Activated CD4-positive, alpha-beta T cell treated with anti-CD3 and anti-CD28 coated beads, Interleukin-2, amount 10 ng/mL, durations not matched to agents 7 days and 5 days (primary cell): ENCODE measurements around the gene FAM171A2. TPM values are rescaled to one million over a fixed set of nuclear protein-coding genes. Genes with fewer than 3 reads are reported as not detected.
"Not testable (repeated sequence)": the region's sequence is repeated elsewhere in the genome, so short reads cannot be mapped to it uniquely, and the experiment has no call there.

Experiments used
- CTCF ChIA-PET: fragments of 350-600 bp; sonication (Branson Sonifier 250); formaldehyde crosslinking; loops from one replicate; lab custom pipeline; 2021; ENCODE audit warnings: antibody characterized with exemption; lab: Charles Lee
- POLR2A ChIA-PET: fragments of 350-600 bp; sonication (Branson Sonifier 250); formaldehyde crosslinking; loops from one replicate; lab custom pipeline; 2021; ENCODE audit warnings: antibody characterized with exemption; lab: Charles Lee
- DNase-seq: peaks from one replicate; pipeline ENCODE4 v3.0.0-alpha.2; 2020
- H3K27ac Mint-ChIP-seq: one replicate; pipeline ENCODE4 v1.8.0; 2021; ENCODE audit warnings: mild to moderate bottlenecking, moderate library complexity, mixed read lengths
- H3K27me3 Mint-ChIP-seq: one replicate; pipeline ENCODE4 v1.8.0; 2021; ENCODE audit warnings: mixed read lengths
- H3K36me3 Mint-ChIP-seq: one replicate; pipeline ENCODE4 v1.8.0; 2021; ENCODE audit warnings: low read depth, mixed read lengths
- H3K4me1 Mint-ChIP-seq: one replicate; pipeline ENCODE4 v1.8.0; 2021; ENCODE audit warnings: mixed read lengths
- H3K4me3 Mint-ChIP-seq: one replicate; pipeline ENCODE4 v1.8.0; 2021; ENCODE audit warnings: mild to moderate bottlenecking, moderate library complexity, mixed read lengths
- H3K9me3 Mint-ChIP-seq: one replicate; pipeline ENCODE4 v1.8.0; 2021; ENCODE audit warnings: mixed read lengths
- total RNA-seq, 2 experiments: library from RNA; stranded (reverse); gene quantifications; one replicate each; pipeline ENCODE4 v1.2.3, GENCODE V29; 2021

The FAM171A2 gene
- total RNA-seq, 2 experiments from 2014 or later = 0.08 TPM; not detected in 1

- no peak overlapping the region for H3K27ac Mint-ChIP-seq
- H3K9me3 Mint-ChIP-seq = no peaks in the 10 kb centered on the region
- POLR2A ChIA-PET = no interaction called here
- peaks cover 2% of the 10 kb centered on the region for H3K27me3 Mint-ChIP-seq
- H3K4me1 Mint-ChIP-seq = peaks cover 6% of the 10 kb centered on the region
- no peak overlapping the region for H3K4me3 Mint-ChIP-seq
- CTCF ChIA-PET = interaction anchor here (0.7 to 4.9 kb wide), 5 partner anchors 13 to 135 kb away, joined by 3 to 34 read pairs (median 5); no protein-coding TSS in a partner anchor
- DNase-seq = no peak
- H3K36me3 Mint-ChIP-seq = no peaks in the 10 kb centered on the region
Measured at GRCh38 chr17:44333371-44333770, 30.3 kb downstream of the FAM171A2 start.

DNA sequence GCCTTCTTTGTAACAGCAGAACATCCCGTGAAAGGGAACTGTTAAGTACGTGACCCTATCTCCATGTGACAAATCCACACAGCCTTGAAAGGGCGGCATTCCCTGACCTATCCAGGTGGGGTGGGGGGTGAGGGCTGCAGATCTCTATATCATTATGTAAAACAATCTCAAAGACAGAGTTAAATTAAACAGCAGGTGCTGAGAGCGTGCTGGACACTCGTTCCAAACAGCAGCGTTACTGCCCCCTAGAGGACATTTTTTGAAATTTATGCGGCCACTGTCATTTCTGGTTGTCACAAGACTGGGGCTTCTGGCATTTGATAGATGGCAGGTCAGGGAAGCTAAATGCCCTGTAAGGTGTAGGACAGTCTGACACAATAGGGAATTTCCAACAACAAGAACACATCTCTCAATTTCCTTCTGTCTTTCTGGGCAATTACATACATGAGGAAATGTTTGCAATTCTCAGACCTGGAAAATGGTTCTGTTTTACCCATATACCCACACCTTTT lies 32.3 kb downstream of the FAM171A2 start:
- peaks cover 17% of the 10 kb centered on the region for H3K4me1 Mint-ChIP-seq
- no peaks in the 10 kb centered on the region for H3K36me3 Mint-ChIP-seq
- no peaks in the 10 kb centered on the region for H3K27me3 Mint-ChIP-seq
- H3K4me3 Mint-ChIP-seq = no peak overlapping the region
- peak; percentile 83 for DNase-seq
- POLR2A ChIA-PET = no interaction called here
- no peak overlapping the region for H3K27ac Mint-ChIP-seq
- CTCF ChIA-PET = interaction anchor here (0.6 to 4.9 kb wide), 16 partner anchors 10 to 333 kb away, joined by 3 to 34 read pairs (median 4); partner anchors contain the start of gene FAM171A2
- H3K9me3 Mint-ChIP-seq = no peaks in the 10 kb centered on the region

DNA sequence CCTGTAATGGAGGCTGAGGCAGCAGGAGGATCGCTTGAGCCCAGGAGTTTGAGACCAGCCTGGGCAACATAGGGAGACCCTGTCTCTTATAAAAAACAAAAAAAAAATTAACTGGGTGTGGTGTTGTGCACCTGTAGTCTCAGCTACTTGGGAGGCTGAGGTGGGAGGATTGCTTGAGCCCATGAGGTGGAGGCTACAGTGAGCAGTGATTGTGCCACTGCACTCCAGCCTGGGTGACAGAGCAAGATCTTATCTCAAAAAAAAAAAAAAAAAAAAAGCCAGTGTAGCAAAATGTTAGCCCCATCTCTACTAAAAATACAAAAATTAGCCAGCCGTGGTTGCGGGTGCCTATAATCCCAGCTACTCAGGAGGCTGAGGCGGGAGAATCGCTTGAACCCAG lies 33.4 kb downstream of the FAM171A2 start:
- H3K9me3 Mint-ChIP-seq, DNase-seq, POLR2A ChIA-PET, H3K27me3 Mint-ChIP-seq, H3K4me3 Mint-ChIP-seq, H3K27ac Mint-ChIP-seq, H3K36me3 Mint-ChIP-seq: not testable (repeated sequence)
- CTCF ChIA-PET = interaction anchor here (0.6 to 4.9 kb wide), 10 partner anchors 11 to 406 kb away, joined by 3 to 34 read pairs (median 4); partner anchors contain the start of gene ATXN7L3
- peaks cover 17% of the 10 kb centered on the region for H3K4me1 Mint-ChIP-seq

DNA sequence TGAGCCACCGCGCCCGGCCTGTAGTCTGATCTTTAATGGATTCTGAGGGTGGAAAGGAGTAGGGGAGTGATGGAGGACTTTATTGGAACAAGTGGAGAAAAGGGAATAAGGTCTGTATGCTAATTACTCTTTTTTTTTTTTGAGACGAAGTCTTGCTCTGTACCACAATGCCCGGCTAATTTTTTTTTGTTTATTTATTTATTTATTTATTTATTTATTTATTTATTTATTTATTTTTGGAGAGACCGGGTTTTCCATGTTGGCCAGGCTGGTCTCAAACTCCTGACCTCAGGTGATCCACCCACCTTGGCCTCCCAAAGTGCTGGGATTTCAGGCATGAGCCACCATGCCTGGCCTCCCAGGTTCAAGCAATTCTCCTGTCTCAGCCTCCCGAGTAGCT lies 34.1 kb downstream of the FAM171A2 start:
- ChIA-PET POLR2A (interaction anchor here (0.6 kb wide), 1 partner anchor 16 kb away, joined by 3 read pairs; no protein-coding TSS in a partner anchor), CTCF (interaction anchor here (0.7 to 4.9 kb wide), 3 partner anchors 112 to 405 kb away, joined by 3 to 34 read pairs (median 5); no protein-coding TSS in a partner anchor)
- not testable (repeated sequence) for DNase-seq, H3K36me3 Mint-ChIP-seq, H3K4me3 Mint-ChIP-seq, H3K9me3 Mint-ChIP-seq, H3K27ac Mint-ChIP-seq, H3K27me3 Mint-ChIP-seq
- peaks cover 17% of the 10 kb centered on the region for H3K4me1 Mint-ChIP-seq

DNA sequence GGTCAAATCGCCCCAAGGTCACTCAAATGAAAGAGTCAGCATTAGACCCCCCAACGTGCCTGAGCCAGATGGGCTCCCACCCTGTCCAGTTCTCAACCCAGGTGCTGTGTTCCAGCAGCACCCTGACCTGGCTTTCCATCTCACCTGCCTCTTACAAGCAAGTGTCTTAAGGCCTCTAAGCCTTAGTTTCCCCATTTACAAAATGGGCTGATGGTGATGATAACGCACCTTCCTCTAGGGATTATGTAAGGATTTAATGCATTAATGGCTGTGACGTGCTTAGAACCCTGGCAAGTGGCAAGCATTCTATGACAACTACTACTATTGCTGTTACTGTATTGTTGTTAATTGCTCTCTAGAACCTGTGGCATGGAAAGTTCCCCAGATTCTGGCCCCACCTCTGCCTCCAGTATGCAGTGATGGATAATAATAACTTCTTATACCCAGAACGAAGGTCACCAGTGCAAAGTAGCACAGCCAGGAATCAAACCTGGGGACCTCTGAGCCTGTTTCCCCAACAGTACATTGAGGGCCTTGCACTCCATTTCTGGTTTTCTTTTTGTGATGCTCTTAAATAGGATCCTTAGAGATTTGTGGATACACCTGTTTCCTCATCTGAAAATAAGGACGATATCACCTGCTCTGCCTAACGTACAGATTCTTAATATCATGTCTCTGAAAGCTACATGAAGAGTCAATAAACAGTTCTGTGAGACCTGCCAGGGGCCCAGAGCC lies 35.8 kb downstream of the FAM171A2 start:
- H3K4me3 Mint-ChIP-seq = peak overlapping the region; percentile 22
- H3K27ac Mint-ChIP-seq = peak overlapping the region; percentile 46
- peaks cover 25% of the 10 kb centered on the region for H3K4me1 Mint-ChIP-seq
- no peaks in the 10 kb centered on the region for H3K9me3 Mint-ChIP-seq
- peaks cover 3% of the 10 kb centered on the region for H3K36me3 Mint-ChIP-seq
- no peak for DNase-seq
- H3K27me3 Mint-ChIP-seq = no peaks in the 10 kb centered on the region
- ChIA-PET CTCF (interaction anchor here (1.0 to 1.7 kb wide), 7 partner anchors 10 to 124 kb away, joined by 3 to 8 read pairs (median 4); no protein-coding TSS in a partner anchor), POLR2A (no interaction called here)

DNA sequence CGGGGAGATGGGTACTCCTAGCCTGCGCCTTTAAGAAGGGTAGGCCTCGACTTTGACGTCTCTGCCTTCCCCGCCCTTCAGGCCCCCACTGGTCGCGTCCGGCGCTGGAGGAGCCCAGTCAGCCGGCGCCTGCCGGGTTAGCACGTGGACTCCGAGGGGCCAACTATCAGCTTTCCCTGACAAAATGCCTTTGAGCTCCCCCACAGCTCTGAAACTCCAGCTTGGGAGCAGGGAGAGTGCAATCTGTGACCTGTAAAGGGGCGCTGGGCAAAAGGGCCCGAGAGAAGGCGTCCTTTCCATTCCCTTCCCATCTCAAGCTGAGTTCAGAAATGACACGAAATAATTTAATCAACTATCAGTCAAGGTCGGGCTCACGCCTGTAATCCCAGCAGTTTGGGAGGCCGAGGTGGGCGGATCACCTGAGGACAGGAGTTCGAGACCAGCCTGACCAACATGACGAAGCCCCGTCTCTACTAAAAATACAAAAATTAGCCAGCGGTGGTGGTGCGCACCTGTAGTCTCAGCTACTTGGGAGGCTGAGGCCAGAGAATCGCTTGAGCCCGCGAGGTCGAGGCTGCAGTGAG lies 36.7 kb downstream of the FAM171A2 start:
- CTCF ChIA-PET = interaction anchor here (0.7 to 1.2 kb wide), 6 partner anchors 9 to 203 kb away, joined by 3 to 10 read pairs (median 4); partner anchors contain the start of gene HDAC5
- H3K27ac Mint-ChIP-seq = peak overlapping the region; percentile 86
- no peaks in the 10 kb centered on the region for H3K27me3 Mint-ChIP-seq
- POLR2A ChIA-PET = no interaction called here
- peak; percentile 96 for DNase-seq
- no peaks in the 10 kb centered on the region for H3K9me3 Mint-ChIP-seq
- peak overlapping the region; percentile 72 for H3K4me3 Mint-ChIP-seq
- peaks cover 6% of the 10 kb centered on the region for H3K36me3 Mint-ChIP-seq
- H3K4me1 Mint-ChIP-seq = peaks cover 31% of the 10 kb centered on the region

DNA sequence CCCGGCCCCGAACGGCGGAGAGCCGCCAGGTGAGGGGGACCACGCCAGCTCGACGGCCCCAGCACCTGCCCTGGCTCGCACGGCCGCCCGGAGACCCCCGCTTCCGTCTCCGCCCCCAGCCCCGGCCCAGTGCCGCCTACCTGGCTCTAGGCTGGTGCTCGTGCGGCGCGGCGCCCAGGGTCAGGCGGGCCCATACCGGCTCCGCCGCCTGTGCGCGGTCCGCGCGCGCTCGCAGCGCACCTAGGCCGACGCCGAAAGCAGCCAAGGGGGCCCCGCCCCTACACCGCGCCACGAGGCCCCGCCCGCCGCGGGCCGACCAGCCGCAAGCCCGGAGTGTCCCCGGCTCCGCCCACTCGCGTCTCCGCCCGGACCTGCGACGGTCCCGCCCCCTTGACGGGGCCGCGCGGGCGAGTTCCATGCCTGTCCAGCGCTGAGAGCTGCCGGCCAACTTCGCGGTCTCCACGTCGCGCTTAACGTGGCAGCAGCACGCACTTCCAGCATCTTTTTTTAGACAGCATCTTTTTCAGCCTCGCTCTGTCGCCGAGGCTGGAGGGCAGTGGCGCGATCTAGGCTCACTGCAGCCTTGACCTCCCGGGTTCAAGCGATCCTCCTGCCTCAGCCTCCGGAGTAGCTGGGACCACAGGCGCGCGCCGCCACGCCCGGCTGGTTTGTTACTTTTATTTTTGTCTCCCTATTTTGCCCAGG lies 38.9 kb downstream of the FAM171A2 start, which contains the start of gene SLC25A39:
SLC25A39 (minus strand) TSS at position 253 of the 705 bp plus-strand sequence. CDS start 1,261 bp downstream, outside the sequence.
- Mint-ChIP-seq H3K27me3 (no peaks in the 10 kb centered on the region), H3K9me3 (no peaks in the 10 kb centered on the region), H3K36me3 (peaks cover 8% of the 10 kb centered on the region), H3K4me1 (peaks cover 25% of the 10 kb centered on the region), H3K4me3 (peak within 1 kb of the TSS; percentile 83), H3K27ac (peak within 1 kb of the TSS; percentile 98)
- ChIA-PET CTCF (interaction anchor here (0.6 to 1.5 kb wide), 3 partner anchors 8 to 115 kb away, joined by 3 to 6 read pairs (median 4); no protein-coding TSS in a partner anchor), POLR2A (interaction anchor here (1.1 to 1.5 kb wide), 2 partner anchors 105 to 121 kb away, joined by 3 to 6 read pairs; partner anchors contain the start of gene UBTF)
- DNase-seq = peak; percentile 93

- peaks cover 25% of the 10 kb centered on the region for H3K4me1 Mint-ChIP-seq
- CTCF ChIA-PET = interaction anchor here (0.6 kb wide), 1 partner anchor 8 kb away, joined by 3 read pairs; no protein-coding TSS in a partner anchor
- H3K4me3 Mint-ChIP-seq = peak overlapping the region; percentile 83
- H3K27me3 Mint-ChIP-seq = no peaks in the 10 kb centered on the region
- no peaks in the 10 kb centered on the region for H3K9me3 Mint-ChIP-seq
- peaks cover 13% of the 10 kb centered on the region for H3K36me3 Mint-ChIP-seq
- POLR2A ChIA-PET = interaction anchor here (1.1 kb wide), 1 partner anchor 120 kb away, joined by 3 read pairs; no protein-coding TSS in a partner anchor
- DNase-seq = no peak
- peak overlapping the region; percentile 64 for H3K27ac Mint-ChIP-seq
Measured at GRCh38 chr17:44324092-44324570, 39.5 kb downstream of the FAM171A2 start.

DNA sequence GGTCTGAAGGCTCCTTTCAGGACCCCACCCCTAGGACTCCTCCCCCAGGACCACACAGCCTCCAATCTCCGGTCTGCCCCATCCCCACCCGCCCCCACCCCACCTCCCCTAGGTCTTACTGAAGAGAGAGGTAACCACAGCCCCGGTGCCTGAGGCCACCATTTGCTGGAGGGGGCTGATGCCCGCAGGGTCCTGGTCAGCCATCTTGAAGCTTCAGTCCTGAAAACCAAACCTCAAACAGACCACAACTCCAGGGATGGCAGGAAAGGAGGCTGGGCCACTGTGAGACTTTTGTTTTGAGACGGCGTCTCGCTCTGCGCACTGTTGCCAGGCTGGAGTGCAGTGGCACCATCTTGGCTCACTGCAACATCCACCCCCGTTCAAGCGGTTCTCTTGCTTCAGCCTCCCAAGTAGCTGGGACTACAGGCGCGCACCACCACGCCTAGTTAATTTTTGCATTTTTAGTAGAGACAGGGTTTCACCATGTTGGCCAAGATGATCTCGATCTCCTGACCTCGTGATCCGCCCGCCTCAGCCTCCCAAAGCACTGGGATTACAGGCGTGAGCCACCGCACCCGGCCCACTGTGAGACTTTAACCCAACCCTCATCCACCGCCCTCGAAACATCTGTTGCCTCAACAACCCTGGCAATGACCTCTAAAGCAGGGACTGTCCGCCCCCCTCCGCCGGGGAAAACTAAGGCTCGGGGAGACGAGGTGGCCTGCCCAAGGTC lies 40.1 kb downstream of the FAM171A2 start:
- Mint-ChIP-seq H3K4me3 (peak overlapping the region; percentile 83), H3K4me1 (peaks cover 25% of the 10 kb centered on the region), H3K36me3 (peaks cover 13% of the 10 kb centered on the region), H3K27me3 (no peaks in the 10 kb centered on the region), H3K9me3 (no peaks in the 10 kb centered on the region), H3K27ac (peak overlapping the region; percentile 71)
- ChIA-PET POLR2A (interaction anchor here (1.1 kb wide), 1 partner anchor 120 kb away, joined by 3 read pairs; no protein-coding TSS in a partner anchor), CTCF (interaction anchor here (2.1 kb wide), 1 partner anchor 113 kb away, joined by 7 read pairs; no protein-coding TSS in a partner anchor)
- peak; percentile 6 for DNase-seq

GRCh38 chr17:44322236-44322895 lies 41.3 kb downstream of the FAM171A2 start:
- peaks cover 13% of the 10 kb centered on the region for H3K36me3 Mint-ChIP-seq
- peak overlapping the region; percentile 51 for H3K4me3 Mint-ChIP-seq
- H3K9me3 Mint-ChIP-seq = no peaks in the 10 kb centered on the region
- POLR2A ChIA-PET = no interaction called here
- DNase-seq = no peak
- H3K27me3 Mint-ChIP-seq = peaks cover 3% of the 10 kb centered on the region
- H3K27ac Mint-ChIP-seq = peak overlapping the region; percentile 36
- CTCF ChIA-PET = interaction anchor here (1.2 to 2.1 kb wide), 2 partner anchors 41 to 112 kb away, joined by 3 to 7 read pairs; partner anchors contain the start of gene FAM171A2
- peaks cover 18% of the 10 kb centered on the region for H3K4me1 Mint-ChIP-seq
